Skeletal muscle cell (primary cell): ENCODE data around the gene PHC3.

Source experiments
- DNase-seq: peaks from one replicate; pipeline ENCODE4 v3.0.0-alpha.2; 2010; ENCODE audit warnings: low read depth
- H3K4me3 ChIP-seq: 2 replicates; pipeline ENCODE4 v1.5.1; 2011; ENCODE audit warnings: low read depth, mild to moderate bottlenecking, control low read depth, low read length, moderate library complexity

PHC3 gene

GRCh38 chr3:170083343-170083742 lies 98.2 kb downstream of the PHC3 start:
- DNase-seq, result no peak

GRCh38 chr3:170081079-170081741 lies 100.3 kb downstream of the PHC3 start:
- H3K4me3 ChIP-seq, result no peak overlapping the region
- no peak for DNase-seq

More at GRCh38 chr3:170083343-170083742, 98.2 kb downstream of the PHC3 start:
- no peak overlapping the region for H3K4me3 ChIP-seq

GRCh38 chr3:170080605-170081004 lies 100.9 kb downstream of the PHC3 start:
- H3K4me3 ChIP-seq, result no peak overlapping the region
- no peak for DNase-seq

GRCh38 chr3:170079536-170080165 lies 101.9 kb downstream of the PHC3 start:
- DNase-seq, result no peak
- H3K4me3 ChIP-seq, result no peak overlapping the region

- no peak overlapping the region for H3K4me3 ChIP-seq
- DNase-seq, result no peak
Observed at GRCh38 chr3:170078620-170079281, 102.8 kb downstream of the PHC3 start.

GRCh38 chr3:170077361-170077760 lies 104.2 kb downstream of the PHC3 start:
- no peak for DNase-seq

GRCh38 chr3:170076715-170077238 lies 104.8 kb downstream of the PHC3 start:
- DNase-seq, result peak; percentile 53

More at GRCh38 chr3:170077361-170077760, 104.2 kb downstream of the PHC3 start:
- H3K4me3 ChIP-seq, result no peak overlapping the region

GRCh38 chr3:170075441-170076091 lies 106.0 kb downstream of the PHC3 start:
- no peak overlapping the region for H3K4me3 ChIP-seq
- no peak for DNase-seq

More at GRCh38 chr3:170076715-170077238, 104.8 kb downstream of the PHC3 start:
- no peak overlapping the region for H3K4me3 ChIP-seq

GRCh38 chr3:170064108-170064507 lies 117.4 kb downstream of the PHC3 start:
- H3K4me3 ChIP-seq, result no peak overlapping the region
- DNase-seq, result no peak

GRCh38 chr3:170063691-170064090 lies 117.8 kb downstream of the PHC3 start:
- no peak overlapping the region for H3K4me3 ChIP-seq
- no peak for DNase-seq

- DNase-seq, result no peak
- no peak overlapping the region for H3K4me3 ChIP-seq
Observed at GRCh38 chr3:170062769-170063168, 118.8 kb downstream of the PHC3 start.

GRCh38 chr3:170062068-170062467 lies 119.5 kb downstream of the PHC3 start:
- no peak overlapping the region for H3K4me3 ChIP-seq
- no peak for DNase-seq

- DNase-seq, result no peak
Observed at GRCh38 chr3:170059447-170059846, 122.1 kb downstream of the PHC3 start.

GRCh38 chr3:170058127-170058526 lies 123.4 kb downstream of the PHC3 start:
- DNase-seq, result no peak
- H3K4me3 ChIP-seq, result no peak overlapping the region

More at GRCh38 chr3:170059447-170059846, 122.1 kb downstream of the PHC3 start:
- no peak overlapping the region for H3K4me3 ChIP-seq

- no peak for DNase-seq
- H3K4me3 ChIP-seq, result no peak overlapping the region
Observed at GRCh38 chr3:170057550-170057949, 124.0 kb downstream of the PHC3 start.

- H3K4me3 ChIP-seq, result no peak overlapping the region
- no peak for DNase-seq
Observed at GRCh38 chr3:170056710-170057454, 124.7 kb downstream of the PHC3 start.

- H3K4me3 ChIP-seq, result no peak overlapping the region
- DNase-seq, result peak; percentile 11
Observed at GRCh38 chr3:170055209-170055608, 126.3 kb downstream of the PHC3 start.

GRCh38 chr3:170054204-170054603 lies 127.3 kb downstream of the PHC3 start:
- no peak overlapping the region for H3K4me3 ChIP-seq
- DNase-seq, result no peak

GRCh38 chr3:170052398-170052797 lies 129.1 kb downstream of the PHC3 start:
- no peak for DNase-seq
- H3K4me3 ChIP-seq, result no peak overlapping the region
